HG03066 (cell line): ENCODE measurements around the gene RPS6KB1.
"Not testable (repeated sequence)": the region's sequence is repeated elsewhere in the genome, so short reads cannot be mapped to it uniquely, and the experiment has no call there.

ENCODE experiments used
- ATAC-seq: cut with Tn5 transposase; IDR thresholded peaks from one replicate; pipeline ENCODE4 v1.9.1; 2021; ENCODE audit warnings: low read depth; ENCODE audit not compliant: unreplicated experiment

The RPS6KB1 gene

DNA sequence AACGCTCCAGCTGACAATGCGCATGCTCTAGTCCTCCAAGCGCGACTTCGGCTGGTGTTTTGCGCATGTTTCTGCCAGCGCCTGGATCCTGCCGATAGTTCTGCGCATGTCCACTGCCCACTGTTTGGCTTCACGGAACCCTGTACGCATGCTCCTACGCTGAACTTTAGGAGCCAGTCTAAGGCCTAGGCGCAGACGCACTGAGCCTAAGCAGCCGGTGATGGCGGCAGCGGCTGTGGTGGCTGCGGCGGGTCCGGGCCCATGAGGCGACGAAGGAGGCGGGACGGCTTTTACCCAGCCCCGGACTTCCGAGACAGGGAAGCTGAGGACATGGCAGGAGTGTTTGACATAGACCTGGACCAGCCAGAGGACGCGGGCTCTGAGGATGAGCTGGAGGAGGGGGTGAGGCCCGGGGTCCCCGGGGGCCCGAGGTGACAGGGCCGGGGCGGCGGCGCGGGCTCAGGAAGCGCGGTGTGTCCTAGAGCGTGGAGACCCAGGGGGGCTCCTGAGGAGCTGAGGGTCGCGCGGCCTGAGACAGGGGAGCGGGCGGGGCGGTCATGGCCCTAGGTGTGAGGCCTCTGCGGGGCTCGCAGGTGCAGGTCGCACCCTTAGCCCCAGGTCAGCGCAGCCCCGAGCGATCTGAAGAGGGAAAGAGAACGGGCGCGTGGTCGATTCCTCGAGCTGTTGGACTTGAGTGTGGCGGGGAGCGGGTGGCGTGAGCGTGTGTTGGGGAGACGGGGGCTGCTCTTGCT lies at the start of gene RPS6KB1, which contains the start of gene TUBD1:
TSS of gene RPS6KB1 (plus strand) at position 198 of the 752 bp plus-strand sequence. CDS start at position 262, 64 bp downstream.
TSS of gene TUBD1 (minus strand) at position 20 of the 752 bp plus-strand sequence. CDS start 1,941 bp downstream, outside the sequence.
- ATAC-seq: peak; percentile 77

DNA sequence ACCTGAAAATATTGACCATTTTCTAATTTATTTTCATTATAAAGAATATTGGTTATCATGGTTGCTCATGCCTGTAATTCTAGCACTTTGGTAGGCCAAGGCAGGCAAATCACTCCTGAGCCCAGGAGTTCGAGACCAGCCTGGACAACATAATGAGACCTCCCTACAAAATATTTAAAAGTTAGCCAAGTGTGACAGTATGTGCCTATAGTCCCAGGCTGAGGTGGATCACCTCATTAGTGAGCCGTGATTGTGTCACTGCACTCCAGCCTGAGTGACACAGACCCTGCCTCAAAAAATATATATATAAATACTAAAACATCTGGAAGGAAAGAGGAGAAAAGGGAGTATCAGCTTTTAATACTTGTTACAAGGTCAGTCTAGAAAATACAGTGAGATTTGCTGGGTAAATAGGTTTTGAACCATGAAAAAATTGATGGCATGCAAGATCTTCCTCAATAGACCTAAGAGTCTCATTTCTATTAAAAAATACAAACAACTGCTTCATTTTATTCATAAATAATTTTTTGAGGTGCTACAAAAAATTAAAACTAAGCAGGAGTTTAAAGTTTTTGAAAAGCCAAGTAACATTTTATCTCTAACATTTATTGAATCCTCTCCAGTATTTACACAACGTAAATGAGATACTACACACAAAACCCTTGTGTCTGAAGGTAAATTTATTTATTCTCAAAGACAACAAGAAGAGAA lies 47.9 kb upstream of the RPS6KB1 start:
- no peak for ATAC-seq

DNA sequence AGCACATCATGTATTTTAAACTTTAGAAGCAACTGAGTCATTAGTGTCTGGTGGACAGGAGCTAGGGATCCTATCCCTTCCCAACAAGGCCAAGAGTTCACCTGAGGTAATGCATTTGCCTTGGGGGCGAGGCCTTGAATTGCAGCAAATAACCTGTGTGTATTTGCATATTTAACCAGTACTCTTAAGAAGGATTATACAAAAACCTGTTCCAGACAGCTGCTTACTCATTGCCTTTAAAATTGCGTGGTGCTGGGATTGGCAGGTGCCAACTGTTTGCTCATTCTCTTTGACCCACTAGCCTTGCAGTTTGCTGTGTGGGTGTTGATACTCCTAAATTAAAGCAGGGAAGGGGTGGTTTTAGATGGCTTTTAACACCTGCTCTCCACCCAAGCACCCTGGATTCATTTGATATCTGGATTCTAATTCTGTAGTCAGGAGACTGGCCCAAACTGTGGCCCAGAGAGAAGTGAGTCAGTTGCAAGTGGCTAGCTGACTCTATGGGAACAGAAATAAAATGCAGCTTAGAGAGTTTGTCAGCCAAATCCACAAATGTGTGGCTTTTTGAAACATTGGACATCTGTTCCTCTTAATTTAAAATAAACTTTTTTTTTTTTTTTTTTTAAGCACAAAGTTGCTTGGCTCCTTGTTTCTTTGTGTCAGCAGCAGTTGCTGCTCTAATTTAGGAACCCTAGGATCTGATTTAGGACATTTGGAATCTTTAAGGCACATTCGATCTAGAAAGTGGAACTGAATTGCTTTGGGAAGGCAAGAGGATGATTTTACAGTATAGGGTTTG lies 47.1 kb upstream of the RPS6KB1 start:
- ATAC-seq: no peak

DNA sequence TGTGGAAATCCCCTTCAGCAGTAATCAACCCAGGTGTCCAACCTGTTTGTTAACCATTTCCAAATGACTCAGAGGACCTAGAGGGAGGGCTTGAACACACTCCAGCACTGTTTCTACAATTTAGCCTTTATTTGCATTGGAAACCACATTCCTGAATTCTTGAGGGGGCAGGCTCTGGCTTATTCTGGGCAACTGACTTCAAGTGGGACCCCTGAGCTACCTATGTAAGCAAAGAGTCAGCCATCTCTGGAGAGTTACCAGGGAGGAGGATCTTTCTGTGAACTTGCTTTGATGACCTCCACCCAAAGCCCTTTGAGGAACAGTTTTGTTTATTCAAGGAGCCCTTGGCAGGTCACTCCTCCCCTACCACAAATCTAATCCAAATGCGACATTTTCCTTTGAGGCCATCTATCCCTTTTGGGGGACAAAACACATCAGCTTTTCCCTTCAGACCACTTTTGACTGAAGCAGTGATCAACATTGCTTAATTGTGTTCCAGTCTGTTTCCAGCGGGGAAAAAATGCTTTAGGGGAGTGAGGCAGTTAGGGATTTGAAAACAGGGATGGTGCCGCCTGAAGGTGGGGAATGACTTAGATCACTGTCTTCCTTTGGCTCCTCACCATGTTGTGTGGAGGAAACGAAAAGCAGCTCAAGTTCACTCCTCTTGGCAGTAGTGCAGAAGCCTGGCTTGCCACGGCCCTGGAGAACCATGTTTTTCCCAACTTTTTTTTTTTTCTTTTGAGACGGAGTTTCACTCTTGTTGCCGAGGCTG lies 46.3 kb upstream of the RPS6KB1 start:
- ATAC-seq: peak; percentile 50

DNA sequence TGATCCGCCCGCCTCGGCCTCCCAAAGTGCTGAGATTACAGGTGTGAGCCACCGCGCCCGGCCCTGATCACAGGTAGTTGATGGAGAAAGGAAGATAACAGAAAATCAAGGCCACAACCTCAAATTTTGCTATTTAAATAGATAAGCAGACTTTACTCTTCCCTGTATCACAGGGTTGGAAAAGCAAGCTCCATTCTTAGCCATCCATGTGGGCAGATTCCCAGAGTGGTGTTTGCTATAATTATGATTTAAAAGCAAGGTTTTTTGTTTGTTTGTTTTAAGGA lies 44.6 kb upstream of the RPS6KB1 start:
- no peak for ATAC-seq

DNA sequence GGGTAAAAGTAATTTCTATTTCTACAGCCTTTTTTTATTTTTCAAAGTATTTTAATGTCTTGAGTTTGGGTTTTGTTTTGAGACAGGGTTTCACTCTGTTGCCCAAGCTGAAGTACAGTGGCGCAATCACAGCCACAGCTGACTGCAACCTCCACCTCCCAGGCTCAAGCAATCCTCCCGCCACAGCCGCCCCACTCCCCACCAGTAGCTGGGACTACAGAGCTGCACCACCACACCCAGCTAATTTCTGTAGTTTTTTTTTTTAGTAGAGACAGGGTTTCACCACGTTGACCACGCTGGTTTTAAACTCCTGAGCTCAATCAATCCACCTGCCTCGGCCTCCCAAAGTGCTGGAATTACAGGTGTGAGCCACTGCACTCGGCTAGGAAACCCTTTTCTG lies 44.1 kb upstream of the RPS6KB1 start:
- ATAC-seq: peak; percentile 43

DNA sequence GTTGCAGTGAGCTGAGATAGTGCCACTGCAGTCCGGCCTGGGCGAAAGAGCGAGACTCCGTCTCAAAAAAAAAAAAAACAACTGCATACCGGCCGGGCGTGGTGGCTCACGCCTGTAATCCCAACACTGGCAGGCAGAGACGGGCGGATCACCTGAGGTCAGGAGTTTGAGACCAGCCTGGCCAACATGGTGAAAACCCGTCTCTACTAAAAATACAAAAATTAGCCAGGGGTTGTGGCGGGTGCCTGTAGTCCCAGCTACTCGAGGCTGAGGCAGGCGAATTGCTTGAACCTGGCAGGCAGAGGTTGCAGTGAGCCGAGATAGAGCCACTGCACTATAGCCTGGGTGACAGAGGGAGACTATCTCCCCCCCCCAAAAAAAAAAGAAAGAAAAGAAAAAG lies 42.6 kb upstream of the RPS6KB1 start:
- not testable (repeated sequence) for ATAC-seq

DNA sequence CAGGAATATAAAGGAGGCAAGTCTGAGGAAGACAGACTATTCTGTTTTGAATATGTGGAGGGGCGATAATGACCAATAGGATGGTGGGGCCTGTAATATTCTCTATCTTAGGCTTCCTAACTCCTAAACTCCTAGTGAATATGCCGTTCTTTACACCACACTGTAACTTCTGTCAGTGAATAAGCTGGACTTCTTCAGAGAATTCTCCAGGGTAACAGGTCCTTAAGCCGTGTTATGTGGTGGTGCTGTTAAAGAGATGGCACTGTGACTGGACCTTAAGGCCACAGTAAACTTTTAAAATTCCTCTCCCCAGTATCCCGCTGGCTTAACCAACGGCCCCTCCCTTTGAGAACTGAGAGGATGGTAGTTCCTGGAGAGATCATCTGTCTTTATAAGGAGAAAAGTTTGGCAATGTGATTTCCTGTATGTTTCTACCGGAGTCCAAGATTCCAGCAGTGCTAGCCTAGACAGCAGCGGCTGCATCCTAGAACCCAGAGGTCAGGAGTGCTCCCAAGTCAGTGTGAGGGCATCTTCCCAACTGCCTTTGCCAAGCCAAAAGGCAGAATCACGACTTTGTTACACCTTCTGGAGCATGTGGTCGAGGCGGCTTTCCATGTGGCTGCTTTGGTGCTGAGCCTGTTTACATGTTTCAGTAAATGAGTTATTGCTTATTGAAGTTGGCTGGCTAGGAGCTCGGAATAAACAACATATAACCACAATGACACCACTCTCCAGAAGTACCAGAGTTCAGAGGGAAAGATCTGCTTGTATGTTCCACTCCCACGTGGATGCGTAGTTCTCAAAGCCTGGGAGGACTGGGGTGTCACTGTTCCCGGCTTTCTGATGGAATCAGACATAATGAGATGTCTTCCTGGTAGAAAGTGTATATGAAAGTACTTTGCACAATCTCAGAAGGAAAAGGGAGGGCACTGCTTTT lies 41.2 kb upstream of the RPS6KB1 start:
- ATAC-seq: no peak

DNA sequence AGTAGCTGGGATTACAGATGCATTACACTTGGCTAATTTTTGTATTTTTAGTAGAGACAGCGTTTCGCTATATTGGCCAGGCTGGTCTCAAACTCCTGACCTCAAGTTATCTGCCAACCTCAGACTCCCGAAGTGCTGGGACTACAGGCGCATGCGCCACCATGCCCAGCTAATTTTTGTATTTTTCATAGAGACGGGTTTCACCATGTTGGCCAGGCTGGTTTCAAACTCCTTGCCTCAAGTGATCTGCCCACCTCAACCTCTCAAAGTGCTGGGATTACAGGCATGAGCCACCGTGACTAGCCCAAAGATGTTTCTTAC lies 40.1 kb upstream of the RPS6KB1 start:
- not testable (repeated sequence) for ATAC-seq

DNA sequence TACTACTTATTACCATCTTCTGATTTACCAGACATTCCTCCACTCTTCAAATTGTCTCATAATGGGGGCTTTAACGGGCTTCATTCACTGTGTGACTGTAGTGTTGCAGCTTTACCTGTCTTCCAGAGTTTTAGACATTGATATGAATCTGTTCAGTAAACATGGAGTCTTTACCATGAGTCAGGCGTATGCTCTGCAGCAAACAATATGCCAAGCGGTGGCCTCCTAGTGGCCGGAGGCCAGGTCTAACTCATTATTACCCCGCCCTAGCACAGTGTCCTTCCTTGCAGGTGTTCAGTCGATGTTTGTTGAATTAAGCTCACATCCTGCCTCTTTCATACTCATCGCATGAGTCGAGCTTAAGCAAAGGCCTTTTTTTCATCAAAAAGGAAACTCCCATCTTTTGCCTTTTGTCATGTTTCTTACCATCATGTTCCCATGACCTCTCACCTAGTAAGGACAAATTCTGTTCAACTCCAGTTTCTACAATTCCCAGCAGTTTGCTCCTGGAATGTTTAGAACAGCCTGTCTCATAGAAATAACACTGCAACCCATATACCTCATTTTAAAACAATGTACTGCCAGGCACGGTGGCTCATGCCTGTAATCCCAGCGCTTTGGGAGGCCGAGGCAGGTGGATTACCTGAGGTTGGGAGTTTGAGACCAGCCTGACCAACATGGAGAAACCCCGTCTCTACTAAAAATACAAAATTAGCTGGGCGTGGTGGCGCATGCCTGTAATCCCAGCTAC lies 39.6 kb upstream of the RPS6KB1 start:
- ATAC-seq: no peak

DNA sequence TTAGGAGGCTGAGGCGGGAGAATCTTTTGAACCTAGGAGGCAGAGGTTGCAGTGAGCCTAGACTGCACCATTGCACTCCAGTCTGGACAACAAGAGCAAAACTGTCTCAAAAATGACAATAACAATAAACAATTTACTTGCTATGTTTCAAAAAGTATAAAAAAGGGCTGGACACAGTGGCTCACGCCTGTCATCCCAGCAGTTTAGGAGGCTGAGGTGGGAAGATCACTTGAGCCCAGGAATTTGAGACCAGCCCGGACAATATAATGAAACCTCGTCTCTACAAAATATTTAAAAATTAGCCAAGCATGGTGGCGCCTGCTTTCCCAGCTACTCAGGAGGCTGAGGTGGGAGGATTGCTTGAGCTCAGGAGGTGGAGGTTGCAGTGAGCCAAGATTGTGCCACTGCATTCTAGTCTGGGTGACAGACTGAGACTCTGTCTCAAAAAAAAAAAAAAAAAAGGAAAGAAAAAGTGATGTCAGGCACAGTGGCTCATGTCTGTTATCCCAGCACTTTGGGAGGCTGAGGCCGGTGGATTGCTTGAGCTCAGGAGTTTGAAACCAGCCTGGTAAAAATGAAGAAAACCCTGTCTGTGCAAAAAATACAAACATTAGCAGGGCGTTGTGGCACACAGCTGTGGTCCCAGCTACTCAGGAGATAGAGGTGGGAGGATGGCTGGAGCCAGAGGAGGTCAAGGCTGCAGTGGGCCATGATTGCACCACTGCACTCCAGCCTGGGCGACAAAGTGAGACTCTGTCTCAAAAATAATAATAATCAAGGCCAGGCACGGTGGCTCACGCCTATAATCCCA lies 38.8 kb upstream of the RPS6KB1 start:
- not testable (repeated sequence) for ATAC-seq

DNA sequence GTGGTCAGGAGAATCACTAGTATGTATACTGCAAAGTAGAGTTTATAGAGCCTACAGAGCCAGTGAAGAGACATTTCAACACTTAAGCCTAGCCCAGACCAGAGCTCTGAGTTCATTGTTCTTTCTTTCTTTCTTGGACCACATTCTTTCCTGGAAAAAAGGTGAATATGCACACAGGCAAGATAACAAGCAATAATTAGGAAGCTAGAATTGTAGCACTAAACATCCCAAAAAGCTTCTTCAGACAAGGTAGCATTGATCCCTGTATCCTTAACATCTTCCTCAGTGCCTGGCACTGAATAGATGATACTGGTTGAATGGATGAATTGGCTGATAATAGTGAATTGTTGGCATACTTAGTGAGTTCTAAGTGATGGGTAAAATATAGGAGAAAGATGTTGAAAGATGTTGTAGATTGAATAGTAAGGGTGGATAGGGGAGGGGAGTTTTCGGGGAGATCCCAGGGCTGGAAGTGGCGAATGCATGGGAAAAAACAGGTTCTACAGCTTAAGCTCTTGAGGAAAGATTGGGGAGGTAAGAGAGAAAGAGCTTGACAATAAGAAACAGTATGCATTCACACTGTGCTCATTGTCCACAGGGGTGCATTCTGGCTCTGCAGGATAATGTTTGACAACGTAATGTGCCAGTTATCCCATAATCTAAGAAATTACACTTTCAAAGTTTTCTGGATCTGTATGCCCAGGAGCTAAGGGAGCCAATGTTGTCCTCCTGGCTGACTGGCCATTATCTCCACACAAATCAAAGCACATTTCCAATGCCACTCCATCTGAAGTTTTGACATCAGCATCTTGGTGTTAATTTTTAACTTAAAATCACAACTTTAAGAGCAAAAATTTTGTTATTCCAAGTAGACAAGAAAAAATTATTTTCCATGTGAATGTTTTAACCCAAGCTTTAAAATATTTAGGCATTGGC lies 35.8 kb upstream of the RPS6KB1 start:
- no peak for ATAC-seq

DNA sequence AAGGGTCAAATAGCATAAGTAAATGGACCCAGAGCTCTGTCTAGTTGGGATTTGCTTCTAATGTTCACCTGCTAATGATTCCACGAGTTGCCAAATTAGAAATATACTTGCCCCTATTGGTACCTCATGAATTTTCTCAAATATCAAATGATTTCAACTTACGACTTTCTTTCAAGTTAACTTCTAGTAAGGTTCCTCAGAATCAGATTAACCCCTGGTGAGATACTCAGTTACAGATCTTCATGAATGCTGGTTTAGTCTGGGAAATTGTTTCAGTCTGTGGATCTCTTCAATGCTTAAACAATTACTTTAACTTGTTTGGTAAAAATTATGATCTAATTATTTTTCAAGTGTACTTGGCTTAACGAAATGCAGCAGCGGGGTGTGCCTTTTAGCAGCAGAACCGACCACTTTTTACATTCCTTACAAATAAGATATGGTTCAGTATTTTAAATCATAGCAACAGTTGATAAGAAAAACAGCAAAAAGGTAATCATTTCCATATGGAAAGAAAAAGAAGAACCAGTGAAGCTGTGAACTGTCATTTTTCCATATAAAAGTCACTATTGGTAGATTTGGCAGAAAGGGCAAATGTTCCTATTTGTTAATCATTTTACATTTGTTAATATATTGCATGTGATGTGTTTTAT lies 34.6 kb upstream of the RPS6KB1 start:
- no peak for ATAC-seq

DNA sequence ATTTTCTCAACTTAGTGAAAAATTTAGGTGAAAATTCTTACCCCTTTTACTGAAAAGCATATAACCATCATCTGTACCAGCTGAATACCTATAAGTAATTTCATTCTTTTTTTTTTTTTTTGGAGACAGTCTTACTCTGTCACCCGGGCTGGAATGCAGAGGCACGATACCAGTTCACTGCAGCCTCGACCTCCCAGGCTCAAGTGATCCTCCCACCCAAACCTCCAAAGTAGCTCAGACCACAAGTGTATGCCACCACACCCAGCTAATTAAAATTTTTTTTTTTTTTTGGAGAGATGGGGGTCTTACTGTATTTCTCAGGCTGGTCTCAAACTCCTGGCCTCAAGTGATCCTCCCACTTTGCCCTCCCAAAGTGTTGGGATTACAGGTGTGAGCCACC lies 34.0 kb upstream of the RPS6KB1 start:
- no peak for ATAC-seq

DNA sequence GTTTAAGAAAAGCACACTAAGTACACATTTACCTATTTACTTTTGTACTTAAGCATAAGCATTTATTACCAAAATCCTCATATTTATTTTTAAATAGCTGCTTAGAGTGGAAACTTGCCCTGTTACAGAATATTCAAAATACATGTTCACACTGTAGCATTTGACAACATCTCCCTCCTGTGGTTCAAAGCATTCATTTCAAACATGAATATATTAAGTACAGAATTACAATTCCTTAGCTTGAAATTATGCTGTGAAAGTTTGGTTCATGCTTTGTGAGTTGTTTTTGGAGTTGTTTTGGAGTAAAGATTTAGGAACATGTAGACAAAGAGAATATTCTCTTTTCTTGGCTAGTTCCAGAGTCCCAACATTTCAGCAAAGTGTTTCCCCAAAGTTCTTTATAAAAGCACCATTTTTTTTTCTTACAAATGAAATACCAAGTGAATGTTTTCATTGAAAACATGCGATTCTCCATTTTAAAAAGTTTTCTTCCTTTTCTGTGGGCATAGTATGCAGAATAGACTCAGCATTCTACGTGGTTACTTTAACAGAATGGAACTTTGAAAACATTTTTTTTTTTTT lies 33.4 kb upstream of the RPS6KB1 start:
- ATAC-seq: no peak

DNA sequence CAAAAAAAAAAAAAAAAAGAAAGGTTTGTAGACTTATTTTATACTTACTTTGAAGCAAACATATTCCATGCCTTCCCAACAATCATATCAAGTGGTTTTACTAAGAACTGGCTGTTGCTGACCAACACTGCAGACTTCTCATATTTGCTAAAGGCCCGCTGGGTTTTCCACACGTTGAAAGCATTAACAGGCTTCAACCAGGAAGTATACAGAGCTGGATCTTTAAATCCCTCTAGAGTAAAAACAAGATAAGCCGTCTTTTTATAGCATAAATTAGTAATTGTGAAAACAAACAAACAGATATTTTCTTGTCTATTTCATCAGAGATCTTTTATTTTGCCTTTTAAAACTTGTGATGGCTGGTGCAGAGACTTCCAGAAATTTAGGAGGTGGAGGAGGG lies 29.3 kb upstream of the RPS6KB1 start:
- no peak for ATAC-seq

DNA sequence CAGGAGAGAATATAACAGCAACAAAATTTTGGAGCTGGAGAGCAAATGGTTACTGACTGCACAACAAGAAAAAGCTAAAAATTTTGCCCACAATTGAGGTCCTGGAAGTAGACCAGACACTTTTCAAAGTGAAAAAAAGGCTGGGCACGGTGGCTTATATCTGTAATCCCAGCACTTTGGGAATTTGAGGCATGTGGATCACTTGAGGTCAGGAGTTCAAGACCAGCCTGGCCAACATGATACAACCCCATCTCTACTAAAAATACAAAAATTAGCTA lies 23.0 kb upstream of the RPS6KB1 start:
- no peak for ATAC-seq
